Superior temporal gyrus (tissue), 1 donor: ENCODE data around the gene HOXA6.
A peak's percentile ranks its signal among the peaks of the same experiment; 100 is the strongest.

Experiments
- DNase-seq: peaks from one replicate; pipeline ENCODE4 v3.0.0-alpha.2; 2016; ENCODE audit errors: extremely low spot score

Gene HOXA6

DNA sequence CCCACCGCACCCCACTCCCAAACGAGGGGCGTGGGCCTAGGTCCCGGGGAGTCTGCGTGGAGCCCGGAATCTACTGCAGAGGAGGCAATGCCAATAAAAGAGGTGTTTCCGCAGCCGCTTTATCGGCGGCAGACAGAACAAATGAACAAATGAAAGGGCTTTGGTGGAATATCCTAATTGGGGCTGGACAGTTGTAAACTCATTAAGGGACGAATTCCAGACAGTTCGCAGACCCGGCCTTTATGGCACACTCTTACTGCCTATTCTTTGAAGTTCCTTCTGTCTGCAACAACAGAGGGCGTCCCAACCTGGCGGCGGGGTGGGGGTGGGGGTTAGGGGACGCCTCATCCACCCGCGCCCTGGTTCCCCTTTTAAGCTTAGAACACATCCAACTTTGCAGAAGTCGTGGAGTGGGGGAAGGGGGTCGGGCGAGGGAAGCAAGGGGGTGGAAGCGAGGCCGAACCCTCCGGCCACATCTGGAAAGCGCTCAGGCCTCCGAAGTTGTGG is 13.7 kb upstream of the HOXA6 start:
- no peak for DNase-seq

- DNase-seq: peak; percentile 80
These were observed 13.1 kb upstream of the HOXA6 start for GRCh38 chr7:27160546-27161213.

DNA sequence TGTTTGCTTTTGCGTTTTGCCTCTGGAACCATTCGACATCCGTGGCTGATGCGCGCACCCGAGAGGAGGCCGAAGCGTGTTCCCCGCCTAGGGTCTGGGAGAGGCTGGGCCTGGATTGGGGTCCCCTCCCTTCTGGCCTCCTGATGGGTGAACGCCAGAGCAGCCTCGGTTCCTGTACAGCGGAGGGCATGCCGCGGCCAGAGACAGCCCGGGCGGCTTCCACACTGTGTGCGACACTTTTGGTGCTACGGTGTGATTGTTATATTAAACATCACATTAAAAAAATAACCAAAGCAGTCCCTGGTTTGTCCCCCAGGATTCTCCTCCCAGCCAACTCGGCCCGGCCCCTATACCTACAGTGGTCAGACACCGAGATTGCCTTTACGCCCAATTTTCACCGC is 12.6 kb upstream of the HOXA6 start:
- DNase-seq: no peak

- DNase-seq: no peak
These were observed 11.9 kb upstream of the HOXA6 start for GRCh38 chr7:27159266-27160144.

DNA sequence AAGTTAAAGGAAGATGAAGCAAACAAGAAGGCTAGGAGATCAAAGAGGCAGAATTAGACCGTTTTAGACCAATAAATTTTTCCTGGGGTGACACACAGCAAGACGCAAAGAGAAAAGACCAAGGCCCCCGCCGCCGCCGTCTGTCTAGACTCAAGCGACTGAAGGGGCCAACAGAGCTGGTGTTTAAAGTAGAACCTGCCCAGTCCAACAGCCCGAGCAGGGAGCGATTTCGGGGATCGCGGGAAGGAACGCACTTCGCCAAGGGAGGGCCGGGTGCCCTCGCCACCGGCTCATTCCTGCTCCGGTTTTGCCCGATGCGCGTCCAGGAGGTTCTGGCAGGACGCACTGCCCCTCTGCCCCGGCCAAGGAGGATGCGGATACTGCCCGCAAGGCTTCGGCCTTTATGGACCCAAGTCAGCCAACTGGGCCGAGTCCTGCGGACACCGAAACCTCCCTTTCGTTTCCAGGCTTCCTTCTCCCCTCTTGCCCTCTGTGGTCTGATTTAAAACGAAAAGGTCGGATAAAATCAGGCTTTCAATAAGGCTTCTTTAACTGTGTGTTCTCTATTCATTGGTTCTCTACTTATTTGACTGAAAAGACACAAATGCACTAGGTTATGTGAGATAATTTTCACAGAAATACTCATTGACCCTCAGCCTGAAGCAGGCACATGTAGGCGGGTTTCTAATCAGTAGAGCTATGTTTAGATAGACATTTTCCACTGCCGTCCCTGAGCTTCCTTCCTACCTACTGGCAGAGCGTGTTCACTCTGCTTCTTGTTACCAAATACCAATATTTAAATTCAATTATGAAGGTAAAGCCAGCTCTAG is 11.1 kb upstream of the HOXA6 start:
- DNase-seq: no peak

DNA sequence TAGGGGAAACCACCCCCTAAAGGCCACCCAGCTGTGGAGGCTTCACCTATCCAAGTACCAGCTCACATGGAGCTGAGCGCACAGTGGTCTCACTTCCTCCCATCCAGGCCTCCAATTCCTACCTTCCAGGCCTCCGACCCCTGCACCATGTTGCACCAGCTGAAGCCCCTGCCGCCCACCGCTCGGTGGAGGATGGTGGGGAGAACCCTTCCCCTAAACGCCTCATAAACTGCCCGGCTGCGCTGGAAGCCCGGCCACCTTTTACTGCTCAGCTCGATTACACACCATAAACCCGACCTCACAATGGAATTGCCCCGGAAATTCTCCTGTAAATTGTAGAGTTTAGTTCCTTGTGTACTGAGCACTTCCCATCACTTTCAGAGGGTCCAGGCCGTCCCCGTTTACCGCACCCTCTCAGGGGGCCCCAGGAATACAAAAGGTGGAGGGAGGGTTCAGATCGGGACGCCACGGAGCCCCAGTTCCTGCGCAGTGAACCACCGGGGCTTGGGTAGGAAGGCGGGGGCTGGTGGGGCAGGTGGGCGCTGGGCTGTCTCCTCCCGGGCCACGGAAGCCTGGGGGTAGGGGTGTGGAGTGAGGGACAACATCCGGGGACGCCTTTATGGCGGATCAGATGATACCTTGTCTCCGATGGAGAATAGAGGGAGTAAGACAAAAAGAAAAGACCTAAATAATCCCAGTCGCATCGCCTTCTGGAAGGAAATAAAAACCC is 10.3 kb upstream of the HOXA6 start:
- no peak for DNase-seq

DNA sequence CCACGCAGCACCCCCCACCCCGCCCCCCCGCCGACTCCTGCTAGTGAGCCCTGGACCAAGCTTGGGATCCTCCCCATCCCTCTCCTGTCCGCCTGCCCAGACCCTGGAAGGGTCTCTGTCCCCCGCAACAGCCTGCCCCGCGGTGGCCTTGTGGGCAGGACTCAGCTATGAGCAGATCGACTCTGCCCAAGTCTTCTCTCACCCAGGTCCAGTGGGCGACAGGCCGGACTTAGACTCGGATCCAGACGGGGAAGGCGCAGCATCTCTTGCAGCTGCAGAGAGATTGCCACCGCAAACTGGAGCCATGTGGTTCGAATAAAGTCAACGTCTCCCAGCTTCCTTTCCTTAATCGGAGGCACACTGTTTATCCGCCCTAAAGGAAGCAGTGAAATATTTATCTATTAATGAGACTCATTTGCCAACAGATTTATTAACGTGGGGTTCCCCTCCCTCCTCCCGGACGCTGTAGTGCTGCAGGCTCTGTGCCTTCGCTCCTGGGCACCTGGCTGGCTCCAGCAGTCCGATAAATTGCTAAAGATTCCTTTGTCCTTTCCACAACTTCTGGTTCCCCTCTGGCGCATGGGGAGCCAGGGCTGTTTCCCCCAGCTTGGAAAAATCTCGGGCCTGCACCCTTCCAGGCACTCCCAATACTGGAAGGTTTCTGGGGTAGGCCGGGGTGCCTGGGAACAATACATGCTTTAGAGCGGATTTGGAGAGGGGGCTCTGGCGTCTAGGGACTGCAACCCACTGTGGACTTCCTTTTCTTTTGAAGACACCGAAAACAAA is 9.5 kb upstream of the HOXA6 start:
- DNase-seq: no peak

DNA sequence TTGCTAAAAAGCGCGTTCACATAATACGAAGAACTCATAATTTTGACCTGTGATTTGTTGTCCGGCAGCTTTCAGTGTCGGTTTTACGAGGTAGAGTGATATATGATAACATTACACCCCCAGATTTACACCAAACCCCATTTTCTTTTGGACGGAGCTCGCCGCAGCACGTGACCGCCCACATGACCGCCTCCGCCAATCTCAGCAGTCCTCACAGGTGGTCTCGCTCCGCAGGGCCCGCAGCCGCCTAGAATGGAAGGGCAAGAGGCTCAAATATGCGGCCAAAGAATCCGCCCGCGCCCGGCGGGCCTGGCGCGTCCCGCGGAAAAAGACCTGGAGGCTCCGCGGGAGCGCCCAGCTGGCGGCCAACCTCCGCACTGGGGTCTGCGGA is 8.9 kb upstream of the HOXA6 start, which contains the start of gene HOXA7:
TSS of gene HOXA7 (minus strand) at position 168 of the 391 bp plus-strand sequence. CDS start at position 38, 130 bp downstream.
- no peak for DNase-seq

GRCh38 chr7:27155816-27156507 is 8.4 kb upstream of the HOXA6 start:
- no peak for DNase-seq

DNA sequence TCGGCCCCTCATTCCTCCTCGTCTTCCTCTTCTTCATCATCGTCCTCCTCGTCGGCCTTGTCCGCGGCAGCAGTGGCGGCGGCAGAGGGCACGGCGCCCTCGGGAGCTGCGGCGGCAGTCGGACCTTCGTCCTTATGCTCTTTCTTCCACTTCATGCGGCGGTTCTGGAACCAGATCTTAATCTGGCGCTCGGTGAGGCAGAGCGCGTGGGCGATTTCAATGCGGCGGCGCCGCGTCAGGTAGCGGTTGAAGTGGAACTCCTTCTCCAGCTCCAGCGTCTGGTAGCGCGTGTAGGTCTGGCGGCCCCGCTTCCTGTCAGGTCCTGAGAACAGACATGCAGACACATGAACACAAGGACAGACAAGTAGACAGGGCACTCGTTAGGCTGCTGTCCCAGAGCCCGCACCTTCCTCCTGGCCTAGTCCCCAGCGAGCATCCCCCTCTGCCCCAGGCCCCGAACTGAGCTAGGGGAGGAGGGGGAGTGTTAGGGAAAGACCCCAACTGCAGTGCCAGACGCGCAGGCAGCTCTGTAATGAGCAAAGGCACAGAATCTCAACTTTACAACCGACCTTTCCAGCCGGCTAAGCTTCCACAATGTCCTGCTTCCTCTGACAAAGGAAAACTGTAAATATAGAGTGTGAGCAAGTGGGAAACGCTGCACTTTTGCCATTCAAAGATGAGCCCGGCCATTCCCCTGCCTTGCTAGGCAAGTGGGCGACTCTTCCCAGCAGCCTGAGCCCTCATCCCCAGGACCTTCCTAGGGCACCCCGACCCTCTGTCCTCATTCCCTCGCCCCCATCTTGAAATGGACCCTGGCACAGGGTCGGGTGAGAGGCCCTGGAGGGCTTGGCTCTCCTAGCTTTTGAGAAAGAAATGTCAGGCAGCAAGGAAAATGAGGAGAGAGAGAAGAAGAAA is 7.6 kb upstream of the HOXA6 start:
- DNase-seq: no peak

DNA sequence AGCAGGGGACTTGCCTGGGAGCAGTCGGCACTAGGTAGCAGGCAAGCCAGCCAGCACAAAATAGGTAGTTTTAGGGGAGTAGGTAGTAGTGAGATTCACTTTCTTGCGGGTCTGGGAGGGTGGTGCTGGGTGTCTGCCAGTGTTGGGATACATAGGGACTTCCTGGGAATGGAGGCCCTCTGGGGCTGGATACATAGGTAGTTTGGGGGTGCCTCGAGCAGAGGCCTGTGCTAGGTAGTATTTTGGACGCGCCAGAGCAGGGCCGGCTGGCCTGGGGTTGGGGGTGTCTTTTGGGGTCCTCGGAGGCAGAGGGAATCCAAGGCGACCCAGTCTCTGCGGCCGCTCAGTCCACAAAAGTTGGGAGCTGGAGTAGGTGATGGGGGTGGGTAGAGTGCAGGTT is 6.8 kb upstream of the HOXA6 start:
- DNase-seq: no peak

- DNase-seq: no peak
These were observed 6.0 kb upstream of the HOXA6 start for GRCh38 chr7:27153526-27153925.

DNA sequence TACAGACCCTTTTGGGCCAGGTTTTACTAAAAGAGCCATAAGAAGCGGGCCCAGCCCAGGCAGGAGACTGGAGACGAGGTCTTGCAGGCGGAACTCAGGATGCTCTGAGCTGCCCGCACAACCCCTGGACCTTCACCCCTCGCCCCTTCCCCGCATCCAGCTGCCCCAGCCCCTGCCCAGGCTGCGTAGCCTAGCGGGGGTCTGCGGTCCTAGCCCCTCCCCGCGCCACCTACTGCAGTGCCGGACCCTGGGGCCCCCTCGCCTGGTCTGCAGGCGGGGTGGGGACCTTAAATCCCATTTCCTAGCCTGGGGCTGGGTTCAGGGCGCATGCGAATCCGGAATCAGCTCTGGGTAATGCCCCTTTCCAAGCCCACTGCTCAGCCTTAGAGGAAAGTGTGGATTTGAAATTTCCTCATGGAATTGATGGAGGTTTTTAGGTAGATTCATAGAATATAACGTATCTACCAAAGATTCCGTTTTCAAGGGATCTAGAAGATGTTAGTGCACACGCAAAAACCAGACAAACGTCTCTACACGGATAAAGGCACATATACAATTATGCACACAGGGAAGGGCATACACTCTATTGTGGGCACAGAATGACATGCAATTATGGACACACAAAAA is 5.4 kb upstream of the HOXA6 start:
- no peak for DNase-seq

GRCh38 chr7:27151931-27152815 is 4.6 kb upstream of the HOXA6 start, which contains the start of gene HOXA3:
HOXA3 (minus strand) TSS chr7:27152583; CDS start chr7:27110640, 41,943 bp downstream.
- no peak for DNase-seq

DNA sequence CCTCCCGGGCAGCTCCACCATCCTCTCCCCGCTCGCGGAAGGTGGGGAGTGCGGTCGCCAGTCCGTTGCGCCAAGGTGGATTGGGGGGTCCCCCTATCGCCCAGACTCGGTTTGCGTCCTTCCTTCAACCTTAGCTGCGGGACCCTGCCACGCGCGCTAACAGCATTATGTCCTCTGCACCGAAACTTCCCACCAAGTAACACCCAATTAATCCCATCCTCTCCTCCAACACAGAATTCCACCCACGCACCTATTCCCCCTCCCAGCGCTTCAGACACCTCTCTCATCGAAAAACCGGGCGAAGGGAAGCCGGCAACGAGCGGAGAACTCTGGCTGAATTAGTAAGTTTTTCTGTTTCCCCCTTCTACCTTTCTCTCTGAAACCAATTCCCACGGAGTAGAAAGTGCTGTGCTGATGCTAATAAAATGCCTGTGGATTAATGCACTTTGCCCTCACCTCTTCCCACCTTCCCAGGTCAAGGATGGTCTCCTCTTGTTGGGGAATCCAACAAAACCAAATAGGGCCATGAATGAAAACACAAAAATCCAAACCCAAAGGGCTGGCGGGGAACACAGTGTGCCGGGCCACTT is 3.9 kb upstream of the HOXA6 start:
- DNase-seq: no peak

- no peak for DNase-seq
These were observed 3.2 kb upstream of the HOXA6 start for GRCh38 chr7:27150568-27151340.
